H1 (cell line): Measurements from ENCODE around the gene SMIM15. TPM values are rescaled to one million over a fixed set of nuclear protein-coding genes. Genes with fewer than 3 reads are reported as not detected.

Experiments used
- CTCF ChIA-PET: fragments of 300-600 bp; sonication (Branson Sonifier 250); formaldehyde crosslinking; loops from one replicate; lab custom pipeline; 2021; ENCODE audit not compliant: partially characterized antibody; lab: Charles Lee
- POLR2A ChIA-PET: fragments of 300-600 bp; sonication (Branson Sonifier 250); formaldehyde crosslinking; loops from one replicate; lab custom pipeline; 2021; ENCODE audit warnings: inconsistent platforms; ENCODE audit not compliant: partially characterized antibody; lab: Charles Lee
- DNase-seq, 2 experiments: peaks; one replicate each; pipeline versions ENCODE4 v3.0.0 to v3.0.0-alpha.2; 2010 to 2022; ENCODE audit warnings: low spot score in 2 of 2, low read depth in 1 of 2, mixed read lengths in 1 of 2
- FAIRE-seq: peaks from 2 replicates; lab custom pipeline; 2011; peaks lifted over from hg19 to GRCh38; lab: Jason Lieb, UNC
- H2AFZ ChIP-seq: 2 replicates; pipeline ENCODE4 v1.8.1; 2012; ENCODE audit warnings: low read length, inconsistent platforms
- H2AK5ac ChIP-seq: 2 replicates; pipeline ENCODE4 v1.6.1; 2013; ENCODE audit warnings: low read depth, low read length
- H2BK120ac ChIP-seq: replicated peaks from 2 replicates; pipeline ENCODE3; 2013; ENCODE audit warnings: low read depth, low read length, inconsistent platforms
- H2BK12ac ChIP-seq: 2 replicates; pipeline ENCODE4 v1.6.1; 2013; ENCODE audit warnings: low read depth, low read length
- H2BK15ac ChIP-seq: 2 replicates; pipeline ENCODE4 v1.6.1; 2013; ENCODE audit warnings: low read length
- H2BK20ac ChIP-seq: 2 replicates; pipeline ENCODE4 v1.6.1; 2013; ENCODE audit warnings: low read length
- H2BK5ac ChIP-seq: 2 replicates; pipeline ENCODE4 v1.6.1; 2013; ENCODE audit warnings: low read depth, low read length
- H3K14ac ChIP-seq: 2 replicates; pipeline ENCODE4 v1.6.1; 2013; ENCODE audit warnings: inconsistent platforms; ENCODE audit not compliant: insufficient read length
- H3K18ac ChIP-seq: 2 replicates; pipeline ENCODE4 v1.6.1; 2013; ENCODE audit warnings: low read length; ENCODE audit errors: extremely low read depth
- H3K23ac ChIP-seq: 2 replicates; pipeline ENCODE4 v1.6.1; 2013; ENCODE audit warnings: inconsistent platforms; ENCODE audit not compliant: insufficient read length
- H3K23me2 ChIP-seq: 2 replicates; pipeline ENCODE4 v1.6.1; 2013; ENCODE audit warnings: low read depth, low read length
- H3K27ac ChIP-seq: 2 replicates; pipeline ENCODE4 v1.6.1; 2011; ENCODE audit warnings: low read depth, low read length, inconsistent platforms
- H3K27me3 ChIP-seq, 4 experiments: replicated peaks in 1 of 4; 1 replicate in 1 of 4; 2 replicates in 3 of 4; pipeline versions ENCODE4 v1.6.1 to v1.8.1; 2011 to 2013; ENCODE audit warnings: low read length in 3 of 4, mild to moderate bottlenecking in 3 of 4, inconsistent platforms in 2 of 4, mixed read lengths in 2 of 4, moderate library complexity in 1 of 4; ENCODE audit not compliant: control insufficient read depth in 3 of 4, insufficient read depth in 3 of 4; ENCODE audit errors: extremely low read depth in 1 of 4
- H3K36me3 ChIP-seq, 4 experiments: 2 replicates each; pipeline versions ENCODE4 v1.6.1 to v1.8.1; 2011 to 2013; ENCODE audit warnings: mild to moderate bottlenecking in 4 of 4, low read length in 3 of 4, moderate library complexity in 2 of 4, control low read depth in 1 of 4, inconsistent platforms in 1 of 4; ENCODE audit not compliant: insufficient read depth in 4 of 4, control insufficient read depth in 2 of 4
- H3K4ac ChIP-seq: replicated peaks from 2 replicates; pipeline ENCODE3; 2013; ENCODE audit warnings: low read length, low read depth, mixed read lengths, inconsistent platforms; ENCODE audit not compliant: insufficient read length
- H3K4me1 ChIP-seq, 4 experiments: replicated peaks in 1 of 4; 1 replicate in 1 of 4; 2 replicates in 3 of 4; pipeline versions ENCODE4 v1.6.1 to v1.8.1; 2011 to 2013; ENCODE audit warnings: low read length in 3 of 4, inconsistent platforms in 2 of 4, mixed read lengths in 1 of 4; ENCODE audit not compliant: insufficient read depth in 4 of 4, control insufficient read depth in 3 of 4
- H3K4me2 ChIP-seq, 2 experiments: 2 replicates each; pipeline versions ENCODE4 v1.6.1 to v1.8.1; 2011 to 2013; ENCODE audit warnings: low read depth in 2 of 2, low read length in 2 of 2, control low read depth in 1 of 2, inconsistent platforms in 1 of 2, mild to moderate bottlenecking in 1 of 2; ENCODE audit not compliant: insufficient read depth in 1 of 2
- H3K4me3 ChIP-seq, 4 experiments: fragments of 200-600, 300-600 bp in 1 of 4; sonication (generic), shearing (Covaris generic), sonication (Bioruptor Twin) in 1 of 4; 2 replicates each; pipeline versions ENCODE4 v1.5.1 to v1.8.1; 2011 to 2016; ENCODE audit warnings: low read length in 4 of 4, low read depth in 3 of 4, control low read depth in 2 of 4, inconsistent platforms in 2 of 4, mild to moderate bottlenecking in 2 of 4, mixed read lengths in 1 of 4, moderate library complexity in 1 of 4; ENCODE audit not compliant: insufficient read depth in 2 of 4; ENCODE audit errors: extremely low read depth in 1 of 4
- H3K56ac ChIP-seq: replicated peaks from 2 replicates; pipeline ENCODE3; 2013; ENCODE audit warnings: low read depth, mild to moderate bottlenecking, mixed read lengths, low read length, inconsistent platforms; ENCODE audit not compliant: insufficient read length
- H3K79me1 ChIP-seq: 2 replicates; pipeline ENCODE4 v1.6.1; 2013; ENCODE audit warnings: low read depth, low read length, control low read depth
- H3K79me2 ChIP-seq, 2 experiments: 2 replicates each; pipeline versions ENCODE4 v1.6.1 to v1.8.1; 2012 to 2013; ENCODE audit warnings: low read length in 2 of 2, mild to moderate bottlenecking in 2 of 2, inconsistent platforms in 1 of 2; ENCODE audit not compliant: insufficient read depth in 2 of 2, control insufficient read depth in 1 of 2
- H3K9ac ChIP-seq, 4 experiments: replicated peaks in 1 of 4; 1 replicate in 1 of 4; 2 replicates in 3 of 4; pipeline versions ENCODE4 v1.6.1 to v1.8.1; 2011 to 2013; ENCODE audit warnings: low read depth in 3 of 4, low read length in 3 of 4, control low read depth in 2 of 4, mild to moderate bottlenecking in 2 of 4, moderate library complexity in 2 of 4, inconsistent platforms in 1 of 4; ENCODE audit errors: extremely low read depth in 1 of 4
- H3K9me3 ChIP-seq, 2 experiments: 2 replicates each; pipeline versions ENCODE4 v1.6.1 to v1.8.1; 2012 to 2013; ENCODE audit warnings: mild to moderate bottlenecking in 2 of 2, moderate library complexity in 2 of 2, control low read depth in 1 of 2, inconsistent platforms in 1 of 2, low read depth in 1 of 2, low read length in 1 of 2, mixed read lengths in 1 of 2; ENCODE audit not compliant: insufficient read depth in 2 of 2
- H4K20me1 ChIP-seq, 2 experiments: replicated peaks in 1 of 2; 2 replicates each; pipeline versions ENCODE3 to v1.8.1; 2011 to 2013; ENCODE audit warnings: inconsistent platforms in 2 of 2, low read length in 2 of 2, mild to moderate bottlenecking in 1 of 2; ENCODE audit not compliant: insufficient read depth in 2 of 2, control insufficient read depth in 1 of 2
- H4K5ac ChIP-seq: 2 replicates; pipeline ENCODE4 v1.6.1; 2013; ENCODE audit warnings: low read length, low read depth, mixed read lengths, inconsistent platforms; ENCODE audit not compliant: insufficient read length
- H4K8ac ChIP-seq: 2 replicates; pipeline ENCODE4 v1.8.0; 2013; ENCODE audit warnings: mild to moderate bottlenecking, moderate library complexity, low read length, inconsistent platforms; ENCODE audit not compliant: insufficient read depth; ENCODE audit errors: extremely low read depth
- H4K91ac ChIP-seq: replicated peaks from 2 replicates; pipeline ENCODE3; 2013; ENCODE audit warnings: low read length, mixed read lengths, inconsistent platforms; ENCODE audit not compliant: insufficient read length
- CBX5 ChIP-seq: fragments of 300-800, 300-1000 bp; sonication (generic); IDR thresholded peaks from 2 replicates; pipeline ENCODE4 v1.7.1; 2016; ENCODE audit warnings: antibody characterized with exemption, low read length, low read depth
- CBX8 ChIP-seq: fragments of 300-800, 300-1000 bp; sonication (generic); IDR thresholded peaks from 2 replicates; pipeline ENCODE4 v1.7.1; 2016; ENCODE audit warnings: low read depth, low read length, borderline replicate concordance
- HDAC2 ChIP-seq, 2 experiments: fragments of 300-600 bp in 1 of 2; sonication (generic) in 1 of 2; IDR thresholded peaks; 2 replicates each; pipeline ENCODE4 v1.6.1; 2011 to 2012; ENCODE audit warnings: low read depth in 2 of 2, low read length in 2 of 2, mild to moderate bottlenecking in 2 of 2, moderate library complexity in 2 of 2, borderline replicate concordance in 1 of 2, inconsistent platforms in 1 of 2
- NRF1 ChIP-seq: IDR thresholded peaks from 2 replicates; pipeline ENCODE4 v1.6.1; 2011; ENCODE audit warnings: mild to moderate bottlenecking, low read depth, low read length, improper control_type of control experiment
- POLR2A ChIP-seq, 2 experiments: IDR thresholded peaks; 1 replicate in 1 of 2; 2 replicates in 1 of 2; pipeline ENCODE4 v1.6.1; 2011; ENCODE audit warnings: low read depth in 2 of 2, low read length in 2 of 2, mild to moderate bottlenecking in 2 of 2; ENCODE audit errors: control extremely low read depth in 1 of 2
- RAD21 ChIP-seq, 2 experiments: IDR thresholded peaks in 1 of 2; conservative IDR thresholded peaks in 1 of 2; 2 replicates each; pipeline ENCODE4 v1.6.1; 2011; ENCODE audit warnings: low read depth in 2 of 2, low read length in 2 of 2, improper control_type of control experiment in 1 of 2, inconsistent platforms in 1 of 2, mild to moderate bottlenecking in 1 of 2, moderate library complexity in 1 of 2
- RFX5 ChIP-seq: IDR thresholded peaks from 2 replicates; pipeline ENCODE4 v1.6.1; 2011; ENCODE audit warnings: low read depth, low read length, improper control_type of control experiment, borderline replicate concordance
- RXRA ChIP-seq: IDR thresholded peaks from 2 replicates; pipeline ENCODE4 v1.6.1; 2011; ENCODE audit warnings: low read depth, mild to moderate bottlenecking, low read length, moderate library complexity; ENCODE audit not compliant: insufficient read depth
- WGBS, 2 experiments: shearing (Covaris generic) in 1 of 2; methylation state at CpG; one replicate each; pipeline versions ENCODE4 v1.1.6 to v1.1.7; 2013 to 2015; ENCODE audit warnings: low lambda C conversion rate in 2 of 2, mixed read lengths in 2 of 2, inconsistent platforms in 1 of 2, low coverage in 1 of 2, missing lambda C conversion rate in 1 of 2; ENCODE audit not compliant: insufficient replicate concordance in 2 of 2, insufficient coverage in 1 of 2, insufficient read length in 1 of 2; ENCODE audit errors: extremely low coverage in 1 of 2, missing lambda C conversion rate in 1 of 2; 5-methylcytosine and 5-hydroxymethylcytosine counted together
- polyA plus RNA-seq, 7 experiments: library from polyadenylated mRNA; depleted of rRNA in 3 of 7; stranded (reverse) in 5 of 7; unstranded in 2 of 7; fragments of >200 nt in 5 of 7; fragments of 200-250 nt in 2 of 7; gene quantifications; 1 replicate in 5 of 7; 2 replicates in 1 of 7; 4 replicates in 1 of 7; pipeline versions ENCODE4 v1.2.1 to v1.2.3, GENCODE V29; 2011 to 2013; ENCODE audit warnings: missing spikeins in 2 of 7, mixed read lengths in 2 of 7
- total RNA-seq: library from RNA; stranded (reverse); fragmentation: NEBNext Ultra II Directional; extraction: Animal tissue kit (Norgen Biotek cat#: 25700); gene quantifications from 2 replicates; pipeline ENCODE4 v1.2.1, GENCODE V29; 2021
- TF ChIP-seq, protein P1 (sequence below), 3 experiments: IDR thresholded peaks; 1 replicate in 2 of 3; 2 replicates in 1 of 3; pipeline versions ENCODE4 v1.5.1 to v1.6.1; 2011; ENCODE audit warnings: low read length in 3 of 3, mild to moderate bottlenecking in 3 of 3, inconsistent platforms in 2 of 3, low read depth in 1 of 3, moderate library complexity in 1 of 3; ENCODE audit not compliant: insufficient read depth in 1 of 3; ENCODE audit errors: control extremely low read depth in 1 of 3

The SMIM15 gene
- total and polyA plus RNA-seq, 2 of the 8 experiments (the other 6 are each of a cell fraction or from before 2014, with no cell fraction given), result 17.6 to 53.1 TPM

DNA sequence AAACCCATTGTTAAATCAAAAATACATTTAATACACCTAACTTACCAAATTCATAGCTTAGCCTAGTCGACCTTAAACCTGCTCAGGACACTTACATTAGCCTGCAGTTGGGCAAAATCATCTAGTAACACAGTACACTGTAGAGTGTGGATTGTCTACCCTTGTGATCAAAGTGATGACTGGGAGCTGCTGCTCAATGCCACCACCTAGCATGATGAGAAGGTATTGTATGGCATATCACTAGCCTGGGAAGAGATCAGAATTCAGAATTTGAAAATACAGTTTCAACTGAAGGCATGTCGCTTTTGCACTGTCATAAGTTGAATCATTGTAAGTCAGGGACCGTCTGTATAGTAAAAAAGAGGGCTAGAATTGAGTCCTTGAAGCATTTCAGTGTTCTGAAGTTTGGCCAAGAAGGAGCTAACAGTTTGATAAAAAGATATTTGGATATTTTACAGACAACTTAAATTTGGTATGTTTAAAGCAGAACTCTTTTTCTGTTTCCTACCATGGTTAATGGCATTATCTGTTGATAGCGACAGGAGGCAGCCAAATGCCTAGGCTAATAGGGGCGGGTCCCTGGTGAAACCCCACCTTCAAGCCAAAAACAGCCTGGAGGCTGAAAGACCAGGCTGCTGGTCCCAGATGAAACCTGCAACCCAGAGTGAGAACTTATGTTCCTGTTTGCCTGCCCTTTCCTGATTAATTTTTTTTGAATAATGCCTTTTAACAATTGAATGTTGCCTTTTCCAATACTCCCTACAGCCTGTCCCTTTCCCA is 23.0 kb downstream of the SMIM15 start:
- no peak overlapping the region for H3K4me3 ChIP-seq
- H2AFZ ChIP-seq, result no peak overlapping the region
- no peak overlapping the region for H3K23ac ChIP-seq
- POLR2A ChIA-PET, result interaction anchor here (0.6 kb wide), 1 partner anchor 138 kb away, joined by 4 read pairs; no protein-coding TSS in a partner anchor
- no peak overlapping the region for H3K9ac ChIP-seq
- no peak overlapping the region for H3K18ac ChIP-seq
- H2BK12ac ChIP-seq, result no peak overlapping the region
- H2BK20ac ChIP-seq, result no peak overlapping the region
- DNase-seq (no peak), FAIRE-seq (peak; percentile 62)
- no peak overlapping the region for H4K8ac ChIP-seq
- CTCF ChIA-PET, result interaction anchor here (0.6 to 1.9 kb wide), 12 partner anchors 9 to 520 kb away, joined by 3 to 14 read pairs (median 3); no protein-coding TSS in a partner anchor
- no peak overlapping the region for H2AK5ac ChIP-seq
- H3K79me2 ChIP-seq, result no peaks in the 10 kb centered on the region
- H3K36me3 ChIP-seq, result no peaks in the 10 kb centered on the region
- H2BK120ac ChIP-seq, result no peak overlapping the region
- H4K5ac ChIP-seq, result no peak overlapping the region
- no peaks in the 10 kb centered on the region for H4K20me1 ChIP-seq
- no peak overlapping the region for H2BK15ac ChIP-seq
- H3K9me3 ChIP-seq, result no peaks in the 10 kb centered on the region
- H4K91ac ChIP-seq, result no peak overlapping the region
- no peaks in the 10 kb centered on the region for H3K23me2 ChIP-seq
- H3K56ac ChIP-seq, result no peak overlapping the region
- no peaks in the 10 kb centered on the region for H3K79me1 ChIP-seq
- TF ChIP-seq HDAC2 (IDR thresholded peaks at IDR 0.05; ENCODE audit: borderline replicate concordance in 1 of 2, low read depth in 2 of 2, low read length in 2 of 2) (no peak), NRF1 (no peak), CBX5 (no peak), POLR2A (IDR thresholded peaks at IDR 0.05; ENCODE audit: control extremely low read depth in 1 of 2, low read depth in 2 of 2, low read length in 2 of 2) (no peak), CBX8 (no peak), RXRA (no peak), RAD21 (IDR thresholded peaks at IDR 0.05 in 1 of 2, conservative IDR thresholded peaks at IDR 0.05 in 1 of 2; ENCODE audit: low read depth in 2 of 2, low read length in 2 of 2) (peak; percentile 11 to 29; a peak in 2 of 4 replicates), RFX5 (no peak)
- TF ChIP-seq, protein P1, sequence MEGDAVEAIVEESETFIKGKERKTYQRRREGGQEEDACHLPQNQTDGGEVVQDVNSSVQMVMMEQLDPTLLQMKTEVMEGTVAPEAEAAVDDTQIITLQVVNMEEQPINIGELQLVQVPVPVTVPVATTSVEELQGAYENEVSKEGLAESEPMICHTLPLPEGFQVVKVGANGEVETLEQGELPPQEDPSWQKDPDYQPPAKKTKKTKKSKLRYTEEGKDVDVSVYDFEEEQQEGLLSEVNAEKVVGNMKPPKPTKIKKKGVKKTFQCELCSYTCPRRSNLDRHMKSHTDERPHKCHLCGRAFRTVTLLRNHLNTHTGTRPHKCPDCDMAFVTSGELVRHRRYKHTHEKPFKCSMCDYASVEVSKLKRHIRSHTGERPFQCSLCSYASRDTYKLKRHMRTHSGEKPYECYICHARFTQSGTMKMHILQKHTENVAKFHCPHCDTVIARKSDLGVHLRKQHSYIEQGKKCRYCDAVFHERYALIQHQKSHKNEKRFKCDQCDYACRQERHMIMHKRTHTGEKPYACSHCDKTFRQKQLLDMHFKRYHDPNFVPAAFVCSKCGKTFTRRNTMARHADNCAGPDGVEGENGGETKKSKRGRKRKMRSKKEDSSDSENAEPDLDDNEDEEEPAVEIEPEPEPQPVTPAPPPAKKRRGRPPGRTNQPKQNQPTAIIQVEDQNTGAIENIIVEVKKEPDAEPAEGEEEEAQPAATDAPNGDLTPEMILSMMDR (IDR thresholded peaks at IDR 0.05; ENCODE audit: control extremely low read depth in 1 of 3, insufficient read depth in 1 of 3, low read depth in 1 of 3, low read length in 3 of 3), result peak in 1 of 3 experiments; percentile 42; a peak in 1 of 4 replicates
- no peak overlapping the region for H2BK5ac ChIP-seq
- no peak overlapping the region for H3K27ac ChIP-seq
- H3K4me2 ChIP-seq, result no peak overlapping the region
- no peak overlapping the region for H3K14ac ChIP-seq
- H3K4ac ChIP-seq, result no peak overlapping the region
- no peaks in the 10 kb centered on the region; a peak in 1 of 7 replicates for H3K4me1 ChIP-seq
- no peaks in the 10 kb centered on the region for H3K27me3 ChIP-seq
- 73% methylated on average over 5 of the region's 5 CpGs; no CpG with 5 or more reads in 1 of the 2 experiments for WGBS, 2 experiments
